Suprapubic skin (tissue), 4 donors: ENCODE data around the gene C4orf46. TPM values are rescaled to one million over a fixed set of nuclear protein-coding genes. Genes with fewer than 3 reads are reported as not detected.
"Not testable (repeated sequence)": the region's sequence is repeated elsewhere in the genome, so short reads cannot be mapped to it uniquely, and the experiment has no call there.

Source experiments
- DNase-seq, 2 donors: peaks; one replicate each; pipeline ENCODE4 v3.0.0-alpha.2; 2019; ENCODE audit warnings: low spot score in 2 of 2
- H3K27ac ChIP-seq: fragments of 200-600 bp; sonication (generic); one replicate; pipeline ENCODE4 v1.5.1; 2019
- H3K27me3 ChIP-seq: fragments of 200-600 bp; sonication (generic); one replicate; pipeline ENCODE4 v1.5.1; 2019
- H3K36me3 ChIP-seq: fragments of 200-600 bp; sonication (generic); one replicate; pipeline ENCODE4 v1.5.1; 2019
- H3K4me1 ChIP-seq: fragments of 200-600 bp; sonication (generic); one replicate; pipeline ENCODE4 v1.5.1; 2019
- H3K4me3 ChIP-seq: fragments of 200-600 bp; sonication (generic); one replicate; pipeline ENCODE4 v1.5.1; 2019; ENCODE audit warnings: mild to moderate bottlenecking
- H3K9me3 ChIP-seq: fragments of 200-600 bp; sonication (generic); one replicate; pipeline ENCODE4 v1.5.1; 2019
- CTCF ChIP-seq, 2 donors: fragments of 200-600 bp in 1 of 2; fragments of 450-650 bp in 1 of 2; sonication (generic) in 1 of 2; IDR thresholded peaks; one replicate each; pipeline ENCODE4 v1.5.1; 2016 to 2019; ENCODE audit warnings: antibody characterized with exemption in 2 of 2, mild to moderate bottlenecking in 1 of 2, moderate library complexity in 1 of 2
- EP300 ChIP-seq: sonication (generic); formaldehyde crosslinking; IDR thresholded peaks from one replicate; pipeline ENCODE4 v1.6.1; 2017; ENCODE audit warnings: antibody characterized with exemption
- POLR2A ChIP-seq, 2 donors: fragments of 450-650 bp; IDR thresholded peaks; one replicate each; pipeline ENCODE4 v1.6.1; 2017; ENCODE audit warnings: antibody characterized with exemption in 2 of 2, mild to moderate bottlenecking in 2 of 2, moderate library complexity in 2 of 2
- POLR2AphosphoS5 ChIP-seq, 3 donors: sonication (generic); formaldehyde crosslinking; IDR thresholded peaks; one replicate each; pipeline ENCODE4 v1.6.1; 2017; ENCODE audit warnings: antibody characterized with exemption in 3 of 3
- WGBS: methylation state at CpG from one replicate; pipeline ENCODE4 v1.1.5; 2018; 5-methylcytosine and 5-hydroxymethylcytosine counted together
- total RNA-seq, 4 donors: library from RNA; depleted of rRNA; stranded (reverse); fragments of >200 nt; gene quantifications; one replicate each; pipeline ENCODE4 v1.1.0, GENCODE V29; 2016

C4orf46 gene
- total RNA-seq, 4 donors from 2014 or later, result 2.8 to 3.7 (median 3.2) TPM

- no peaks in the 10 kb centered on the region for H3K9me3 ChIP-seq
- H3K4me1 ChIP-seq, result no peaks in the 10 kb centered on the region
- H3K36me3 ChIP-seq, result no peaks in the 10 kb centered on the region
- no peaks in the 10 kb centered on the region for H3K27me3 ChIP-seq
- H3K27ac ChIP-seq, result no peak overlapping the region
- TF ChIP-seq EP300 (no peak), POLR2AphosphoS5 (IDR thresholded peaks at IDR 0.05) (no peak), CTCF (IDR thresholded peaks at IDR 0.05) (no peak), POLR2A (IDR thresholded peaks at IDR 0.05) (no peak)
- no peak for DNase-seq
- no peak overlapping the region for H3K4me3 ChIP-seq
- 97% methylated on average over 18 of the region's 18 CpGs for WGBS
Observed at GRCh38 chr4:158664806-158665205, 6.9 kb downstream of the C4orf46 start.

GRCh38 chr4:158663707-158664625, 7.7 kb downstream of the C4orf46 start:
- not testable (repeated sequence) for H3K27ac ChIP-seq, H3K4me1 ChIP-seq, H3K9me3 ChIP-seq, H3K36me3 ChIP-seq, H3K27me3 ChIP-seq, DNase-seq, H3K4me3 ChIP-seq
- 87% methylated on average over 8 of the region's 8 CpGs for WGBS

- not testable (repeated sequence) for H3K4me3 ChIP-seq, H3K27ac ChIP-seq, H3K27me3 ChIP-seq, H3K36me3 ChIP-seq, H3K9me3 ChIP-seq, H3K4me1 ChIP-seq, DNase-seq
- 56% methylated on average over 4 of the region's 4 CpGs for WGBS
Observed at GRCh38 chr4:158663255-158663654, 8.4 kb downstream of the C4orf46 start.

GRCh38 chr4:158657291-158657690, 14.4 kb downstream of the C4orf46 start:
- WGBS, result 95% methylated on average over 4 of the region's 11 CpGs
- Histone ChIP-seq H3K4me3 (no peak overlapping the region), H3K27ac (no peak overlapping the region), H3K27me3 (no peaks in the 10 kb centered on the region), H3K4me1 (no peaks in the 10 kb centered on the region), H3K9me3 (no peaks in the 10 kb centered on the region), H3K36me3 (no peaks in the 10 kb centered on the region)
- no peak for DNase-seq
- TF ChIP-seq POLR2A (IDR thresholded peaks at IDR 0.05) (no peak), EP300 (no peak), CTCF (IDR thresholded peaks at IDR 0.05) (no peak), POLR2AphosphoS5 (IDR thresholded peaks at IDR 0.05) (no peak)

- H3K4me1 ChIP-seq, result no peaks in the 10 kb centered on the region
- TF ChIP-seq POLR2A (IDR thresholded peaks at IDR 0.05), result no peak
- TF ChIP-seq POLR2AphosphoS5 (IDR thresholded peaks at IDR 0.05), result no peak
- no peak for TF ChIP-seq CTCF (IDR thresholded peaks at IDR 0.05)
- no peak for TF ChIP-seq EP300
- WGBS, result 52% methylated on average over 1 of the region's 1 CpG
- no peaks in the 10 kb centered on the region for H3K9me3 ChIP-seq
- no peaks in the 10 kb centered on the region for H3K27me3 ChIP-seq
- no peak overlapping the region for H3K4me3 ChIP-seq
- no peak overlapping the region for H3K27ac ChIP-seq
- H3K36me3 ChIP-seq, result no peaks in the 10 kb centered on the region
- DNase-seq, result no peak
Observed at GRCh38 chr4:158656439-158656838, 15.2 kb downstream of the C4orf46 start.

GRCh38 chr4:158652920-158653319, 18.8 kb downstream of the C4orf46 start:
- 12% methylated on average over 2 of the region's 2 CpGs for WGBS
- H3K27me3 ChIP-seq, result no peaks in the 10 kb centered on the region
- no peaks in the 10 kb centered on the region for H3K36me3 ChIP-seq
- H3K4me1 ChIP-seq, result no peaks in the 10 kb centered on the region
- H3K9me3 ChIP-seq, result no peaks in the 10 kb centered on the region
- no peak overlapping the region for H3K4me3 ChIP-seq
- no peak for TF ChIP-seq POLR2A (IDR thresholded peaks at IDR 0.05)
- DNase-seq, result no peak
- H3K27ac ChIP-seq, result no peak overlapping the region
